K562 (cell line): ENCODE measurements around the gene SPOCD1. TPM values are rescaled to one million over a fixed set of nuclear protein-coding genes. Genes with fewer than 3 reads are reported as not detected.

ENCODE experiments used
- CBFA2T3 ChIP-seq: fragments of 450-650 bp; IDR thresholded peaks from 2 replicates; pipeline ENCODE4 v1.6.1; 2017
- CREBBP ChIP-seq: IDR thresholded peaks from one replicate; pipeline ENCODE4 v1.6.1; 2012; ENCODE audit warnings: low read depth, mild to moderate bottlenecking, control low read depth, inconsistent platforms, low read length
- CXXC5 ChIP-seq: fragments of 250-450 bp; sonication (Bioruptor Pico); IDR thresholded peaks from 2 replicates; pipeline ENCODE4 v1.8.0; 2022; ENCODE audit warnings: inconsistent platforms, mild to moderate bottlenecking, moderate library complexity
- ESRRA ChIP-seq: fragments of 450-650 bp; IDR thresholded peaks from 2 replicates; pipeline ENCODE4 v1.6.1; 2014; ENCODE audit warnings: low read depth, mild to moderate bottlenecking, moderate library complexity, borderline replicate concordance
- EWSR1 ChIP-seq: fragments of 450-650 bp; IDR thresholded peaks from 2 replicates; pipeline ENCODE4 v1.6.1; 2018; ENCODE audit warnings: borderline replicate concordance, mild to moderate bottlenecking, low read depth, moderate library complexity; ENCODE audit not compliant: partially characterized antibody
- HDAC2 ChIP-seq: fragments of 450-650 bp; IDR thresholded peaks from 2 replicates; pipeline ENCODE4 v1.6.1; 2016; ENCODE audit warnings: mild to moderate bottlenecking
- MCM7 ChIP-seq, 2 experiments: fragments of 450-650 bp; IDR thresholded peaks; 2 replicates each; pipeline ENCODE4 v1.6.1; 2016 to 2018
- PHB2 ChIP-seq: fragments of 450-650 bp; IDR thresholded peaks from 2 replicates; pipeline ENCODE4 v1.6.1; 2017; ENCODE audit warnings: low read depth
- POLR3A ChIP-seq: IDR thresholded peaks from 2 replicates; pipeline ENCODE4 v1.6.1; 2011; ENCODE audit warnings: borderline replicate concordance, mild to moderate bottlenecking, moderate library complexity; ENCODE audit not compliant: insufficient read length, insufficient read depth; ENCODE audit errors: extremely low read depth
- RBM22 ChIP-seq: fragments of 200-400 bp; formaldehyde crosslinking; IDR thresholded peaks from 2 replicates; pipeline ENCODE4 v1.6.1; 2018; ENCODE audit warnings: low read length, low read depth; ENCODE audit not compliant: poor library complexity, severe bottlenecking
- RCOR1 ChIP-seq, 2 experiments: IDR thresholded peaks; 2 replicates each; pipeline ENCODE4 v1.6.1; 2012; ENCODE audit warnings: low read depth in 2 of 2, low read length in 2 of 2, borderline replicate concordance in 1 of 2, improper control_type of control experiment in 1 of 2
- SAP30 ChIP-seq: fragments of 200-600 bp; sonication (generic); IDR thresholded peaks from 2 replicates; pipeline ENCODE4 v1.6.1; 2012; ENCODE audit warnings: borderline replicate concordance, low read depth, mild to moderate bottlenecking, moderate library complexity, low read length, control low read depth, inconsistent platforms; ENCODE audit not compliant: insufficient read depth, poor library complexity, severe bottlenecking
- SMARCE1 ChIP-seq: fragments of 450-650 bp; IDR thresholded peaks from 2 replicates; pipeline ENCODE4 v1.7.1; 2016; ENCODE audit warnings: mild to moderate bottlenecking
- SPI1 ChIP-seq: IDR thresholded peaks from 2 replicates; pipeline ENCODE4 v1.6.1; 2011; ENCODE audit warnings: low read depth, low read length, control low read depth, borderline replicate concordance
- SRSF3 ChIP-seq: fragments of 200-400 bp; formaldehyde crosslinking; IDR thresholded peaks from 2 replicates; pipeline ENCODE4 v1.6.1; 2016; ENCODE audit warnings: mild to moderate bottlenecking, low read length, moderate library complexity; ENCODE audit not compliant: insufficient read depth
- STAG1 ChIP-seq: sonication (generic); formaldehyde crosslinking; IDR thresholded peaks from 2 replicates; pipeline ENCODE4 v1.5.0; 2020; ENCODE audit warnings: missing genetic modification reagents, borderline replicate concordance
- TSC22D4 ChIP-seq: fragments of 450-650 bp; IDR thresholded peaks from 2 replicates; pipeline ENCODE4 v1.6.1; 2016; ENCODE audit warnings: missing genetic modification characterization, missing biosample characterization, control low read depth
- ZBTB7A ChIP-seq: IDR thresholded peaks from 2 replicates; pipeline ENCODE4 v1.6.1; 2011; ENCODE audit warnings: low read depth, mild to moderate bottlenecking, low read length, moderate library complexity, borderline replicate concordance; ENCODE audit not compliant: control insufficient read depth
- ZC3H11A ChIP-seq: IDR thresholded peaks from 2 replicates; pipeline ENCODE4 v1.6.1; 2012; ENCODE audit warnings: low read depth, low read length, improper control_type of control experiment
- ZNF589 ChIP-seq: fragments of 200-800 bp; sonication (Bioruptor generic); IDR thresholded peaks from 2 replicates; pipeline ENCODE4 v1.6.1; 2016; ENCODE audit warnings: low read depth, missing genetic modification characterization, missing compliant biosample characterization
- ZNF780A ChIP-seq: fragments of 250-450 bp; sonication (Bioruptor Pico); IDR thresholded peaks from 2 replicates; pipeline ENCODE4 v1.5.0; 2021; ENCODE audit warnings: mild to moderate bottlenecking
- ZNF785 ChIP-seq: fragments of 250-450 bp; sonication (Bioruptor Pico); IDR thresholded peaks from 2 replicates; pipeline ENCODE4 v1.4.0; 2020; ENCODE audit warnings: mild to moderate bottlenecking
- polyA plus RNA-seq, 8 experiments: library from polyadenylated mRNA; depleted of rRNA in 4 of 8; stranded (reverse) in 5 of 8; unstranded in 3 of 8; fragments of >200 nt; fragmentation: Nextera tagmentation in 2 of 8; fragmentation: Illumina TruSeq in 1 of 8; extraction: Ambion mirVana in 2 of 8; extraction: Trizol in 1 of 8; gene quantifications; 2 replicates each; pipeline versions ENCODE4 v1.2.1 to v1.2.3, GENCODE V29; 2011 to 2014; ENCODE audit warnings: inconsistent platforms in 1 of 8, missing spikeins in 1 of 8
- total RNA-seq, 7 experiments: library from RNA; depleted of rRNA in 6 of 7; stranded (reverse); fragments of >200 nt in 6 of 7; fragmentation: Illumina TruSeq in 2 of 7; extraction: Trizol in 2 of 7; gene quantifications; 2 replicates each; pipeline versions ENCODE4 v1.2.1 to v1.2.3, GENCODE V29; 2011 to 2021; ENCODE audit warnings: low replicate concordance in 1 of 7
- TF ChIP-seq, protein P1 (sequence below): fragments of 450-650 bp; formaldehyde crosslinking; IDR thresholded peaks from 2 replicates; pipeline ENCODE4 v1.4.0; 2020; ENCODE audit warnings: mild to moderate bottlenecking
- TF ChIP-seq, protein P2 (sequence below): sonication (generic); formaldehyde crosslinking; IDR thresholded peaks from 2 replicates; pipeline ENCODE4 v1.8.0; 2023; ENCODE audit warnings: mild to moderate bottlenecking, missing genetic modification reagents

SPOCD1 gene
- total and polyA plus RNA-seq, 9 of the 15 experiments (the other 6 are each of a cell fraction or from before 2014, with no cell fraction given): 0.03 to 0.71 (median 0.26) TPM; not detected in 1

DNA sequence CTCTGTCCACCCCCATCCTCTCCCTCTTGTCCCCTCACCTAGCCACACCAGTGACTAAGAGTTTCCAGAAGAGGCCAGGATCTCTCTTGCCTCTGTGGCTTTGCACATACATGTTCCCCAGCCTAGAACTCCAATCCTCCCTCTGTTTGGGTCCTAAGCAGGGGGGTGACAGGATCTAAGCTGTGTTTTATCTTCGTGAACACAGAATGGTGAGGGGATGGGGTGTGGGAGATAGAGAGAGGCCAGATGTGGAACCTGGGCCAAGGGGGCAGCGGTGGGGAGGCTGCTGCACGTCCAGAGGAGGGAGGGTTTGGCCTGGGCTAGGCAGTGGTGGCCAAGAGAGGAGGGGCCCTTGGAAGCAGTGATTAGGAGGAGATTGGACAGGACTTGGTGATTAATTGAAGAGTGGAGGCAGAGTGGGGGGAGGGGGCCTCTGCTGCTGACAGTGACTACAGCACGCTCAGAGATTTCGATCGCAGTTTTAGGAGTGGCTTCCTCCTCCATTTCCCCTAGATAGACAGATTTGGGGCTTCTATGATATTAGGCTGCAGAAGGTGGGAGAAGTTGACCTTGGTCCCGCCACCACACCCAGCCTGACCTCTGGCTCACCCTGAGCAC, 34.6 kb downstream of the SPOCD1 start (continued):
- TF ChIP-seq, protein P1, sequence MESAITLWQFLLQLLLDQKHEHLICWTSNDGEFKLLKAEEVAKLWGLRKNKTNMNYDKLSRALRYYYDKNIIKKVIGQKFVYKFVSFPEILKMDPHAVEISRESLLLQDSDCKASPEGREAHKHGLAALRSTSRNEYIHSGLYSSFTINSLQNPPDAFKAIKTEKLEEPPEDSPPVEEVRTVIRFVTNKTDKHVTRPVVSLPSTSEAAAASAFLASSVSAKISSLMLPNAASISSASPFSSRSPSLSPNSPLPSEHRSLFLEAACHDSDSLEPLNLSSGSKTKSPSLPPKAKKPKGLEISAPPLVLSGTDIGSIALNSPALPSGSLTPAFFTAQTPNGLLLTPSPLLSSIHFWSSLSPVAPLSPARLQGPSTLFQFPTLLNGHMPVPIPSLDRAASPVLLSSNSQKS (CRISPR knock-in tag): no peak
- TF ChIP-seq ESRRA (peak; percentile 85), RBM22 (no peak), MCM7 (IDR thresholded peaks at IDR 0.05) (no peak), SMARCE1 (peak; percentile 72; the same call in 1 of the 2 replicates), SAP30 (no peak), STAG1 (CRISPR knock-in tag) (no peak), TSC22D4 (no peak), ZC3H11A (no peak), ZNF780A (CRISPR knock-in tag) (no peak), SPI1 (no peak), HDAC2 (0 out of 2 replicates have a peak, but pooled peaks have one; percentile 55), CBFA2T3 (peak; percentile 89), RCOR1 (IDR thresholded peaks at IDR 0.05; ENCODE audit: borderline replicate concordance in 1 of 2, low read depth in 2 of 2, low read length in 2 of 2) (peak; percentile 8 to 89; a peak in 2 of 4 replicates), ZBTB7A (no peak), POLR3A (no peak), CXXC5 (peak; percentile 55), ZNF589 (CRISPR knock-in tag) (no peak), EWSR1 (no peak), CREBBP (no peak), ZNF785 (no peak), SRSF3 (no peak), PHB2 (no peak)
- TF ChIP-seq, protein P2, sequence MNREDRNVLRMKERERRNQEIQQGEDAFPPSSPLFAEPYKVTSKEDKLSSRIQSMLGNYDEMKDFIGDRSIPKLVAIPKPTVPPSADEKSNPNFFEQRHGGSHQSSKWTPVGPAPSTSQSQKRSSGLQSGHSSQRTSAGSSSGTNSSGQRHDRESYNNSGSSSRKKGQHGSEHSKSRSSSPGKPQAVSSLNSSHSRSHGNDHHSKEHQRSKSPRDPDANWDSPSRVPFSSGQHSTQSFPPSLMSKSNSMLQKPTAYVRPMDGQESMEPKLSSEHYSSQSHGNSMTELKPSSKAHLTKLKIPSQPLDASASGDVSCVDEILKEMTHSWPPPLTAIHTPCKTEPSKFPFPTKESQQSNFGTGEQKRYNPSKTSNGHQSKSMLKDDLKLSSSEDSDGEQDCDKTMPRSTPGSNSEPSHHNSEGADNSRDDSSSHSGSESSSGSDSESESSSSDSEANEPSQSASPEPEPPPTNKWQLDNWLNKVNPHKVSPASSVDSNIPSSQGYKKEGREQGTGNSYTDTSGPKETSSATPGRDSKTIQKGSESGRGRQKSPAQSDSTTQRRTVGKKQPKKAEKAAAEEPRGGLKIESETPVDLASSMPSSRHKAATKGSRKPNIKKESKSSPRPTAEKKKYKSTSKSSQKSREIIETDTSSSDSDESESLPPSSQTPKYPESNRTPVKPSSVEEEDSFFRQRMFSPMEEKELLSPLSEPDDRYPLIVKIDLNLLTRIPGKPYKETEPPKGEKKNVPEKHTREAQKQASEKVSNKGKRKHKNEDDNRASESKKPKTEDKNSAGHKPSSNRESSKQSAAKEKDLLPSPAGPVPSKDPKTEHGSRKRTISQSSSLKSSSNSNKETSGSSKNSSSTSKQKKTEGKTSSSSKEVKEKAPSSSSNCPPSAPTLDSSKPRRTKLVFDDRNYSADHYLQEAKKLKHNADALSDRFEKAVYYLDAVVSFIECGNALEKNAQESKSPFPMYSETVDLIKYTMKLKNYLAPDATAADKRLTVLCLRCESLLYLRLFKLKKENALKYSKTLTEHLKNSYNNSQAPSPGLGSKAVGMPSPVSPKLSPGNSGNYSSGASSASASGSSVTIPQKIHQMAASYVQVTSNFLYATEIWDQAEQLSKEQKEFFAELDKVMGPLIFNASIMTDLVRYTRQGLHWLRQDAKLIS (CRISPR knock-in tag): no peak
